ENCODE results near the gene DAZAP1. TPM values are rescaled to one million over a fixed set of nuclear protein-coding genes. Genes with fewer than 3 reads are reported as not detected.

DAZAP1 gene
- 27.1 TPM for total RNA-seq

- no peaks in the 10 kb centered on the region for H3K9me3 ChIP-seq (ENCODE audit: control insufficient read depth in 3 of 3, low read length in 3 of 3)
- H3K9ac ChIP-seq (ENCODE audit: low read depth in 1 of 3, low read length in 3 of 3), result peak within 1 kb of the TSS; percentile 89 to 93 (median 92)
- H3K4me1 ChIP-seq (ENCODE audit: control insufficient read depth in 3 of 3, insufficient read depth in 3 of 3, low read length in 3 of 3), result peaks cover 45 to 48% (median 46%) of the 10 kb centered on the region in 3 donors
- H3K36me3 ChIP-seq (ENCODE audit: control insufficient read depth in 3 of 3, insufficient read depth in 3 of 3, low read length in 3 of 3), result peaks cover 0 to 5% (median 2%) of the 10 kb centered on the region in 3 donors
- no peaks in the 10 kb centered on the region for H3K27me3 ChIP-seq (ENCODE audit: control insufficient read depth in 3 of 3, insufficient read depth in 3 of 3, low read length in 3 of 3)
- peak within 1 kb of the TSS; percentile 87 for H3K27ac ChIP-seq (ENCODE audit: low read depth, low read length)
- peak within 1 kb of the TSS; percentile 76 to 79 (median 78) for H3K4me3 ChIP-seq (ENCODE audit: low read length in 3 of 3)
These were observed at the start of gene DAZAP1 for GRCh38 chr19:1407528-1408299. TSS of gene DAZAP1 (plus strand) at chr19:1407586. CDS start at chr19:1407774, 188 bp downstream.

- Histone ChIP-seq H3K9me3 (ENCODE audit: control insufficient read depth in 3 of 3, low read length in 3 of 3) (no peaks in the 10 kb centered on the region), H3K27me3 (ENCODE audit: control insufficient read depth in 3 of 3, insufficient read depth in 3 of 3, low read length in 3 of 3) (no peaks in the 10 kb centered on the region), H3K4me3 (ENCODE audit: low read length in 3 of 3) (no peak overlapping the region), H3K4me1 (ENCODE audit: control insufficient read depth in 3 of 3, insufficient read depth in 3 of 3, low read length in 3 of 3) (peaks cover 26 to 30% (median 30%) of the 10 kb centered on the region in 3 donors), H3K9ac (ENCODE audit: low read depth in 1 of 3, low read length in 3 of 3) (peak overlapping the region in 1 of 3 donors; percentile 50), H3K36me3 (ENCODE audit: control insufficient read depth in 3 of 3, insufficient read depth in 3 of 3, low read length in 3 of 3) (peaks cover 35 to 53% (median 47%) of the 10 kb centered on the region in 3 donors), H3K27ac (ENCODE audit: low read depth, low read length) (peak overlapping the region; percentile 28)
These were observed 47.1 kb upstream of the DAZAP1 start for GRCh38 chr19:1360126-1360817.

GRCh38 chr19:1360818-1361461, 46.4 kb upstream of the DAZAP1 start:
- Histone ChIP-seq H3K4me1 (ENCODE audit: control insufficient read depth in 3 of 3, insufficient read depth in 3 of 3, low read length in 3 of 3) (peaks cover 20 to 25% (median 23%) of the 10 kb centered on the region in 3 donors), H3K4me3 (ENCODE audit: low read length in 3 of 3) (peak overlapping the region; percentile 21 to 46 (median 35)), H3K9ac (ENCODE audit: low read depth in 1 of 3, low read length in 3 of 3) (peak overlapping the region; percentile 2 to 55 (median 50)), H3K9me3 (ENCODE audit: control insufficient read depth in 3 of 3, low read length in 3 of 3) (no peaks in the 10 kb centered on the region), H3K27me3 (ENCODE audit: control insufficient read depth in 3 of 3, insufficient read depth in 3 of 3, low read length in 3 of 3) (no peaks in the 10 kb centered on the region), H3K27ac (ENCODE audit: low read depth, low read length) (peak overlapping the region; percentile 28), H3K36me3 (ENCODE audit: control insufficient read depth in 3 of 3, insufficient read depth in 3 of 3, low read length in 3 of 3) (peaks cover 39 to 60% (median 53%) of the 10 kb centered on the region in 3 donors)

GRCh38 chr19:1361601-1362386, 45.6 kb upstream of the DAZAP1 start:
- Histone ChIP-seq H3K4me3 (ENCODE audit: low read length in 3 of 3) (peak overlapping the region in 1 of 3 donors; percentile 46), H3K9me3 (ENCODE audit: control insufficient read depth in 3 of 3, low read length in 3 of 3) (no peaks in the 10 kb centered on the region), H3K9ac (ENCODE audit: low read depth in 1 of 3, low read length in 3 of 3) (no peak overlapping the region), H3K4me1 (ENCODE audit: control insufficient read depth in 3 of 3, insufficient read depth in 3 of 3, low read length in 3 of 3) (peaks cover 12 to 16% (median 14%) of the 10 kb centered on the region in 3 donors), H3K36me3 (ENCODE audit: control insufficient read depth in 3 of 3, insufficient read depth in 3 of 3, low read length in 3 of 3) (peaks cover 44 to 68% (median 61%) of the 10 kb centered on the region in 3 donors), H3K27me3 (ENCODE audit: control insufficient read depth in 3 of 3, insufficient read depth in 3 of 3, low read length in 3 of 3) (no peaks in the 10 kb centered on the region), H3K27ac (ENCODE audit: low read depth, low read length) (no peak overlapping the region)

- Histone ChIP-seq H3K4me1 (ENCODE audit: control insufficient read depth in 3 of 3, insufficient read depth in 3 of 3, low read length in 3 of 3) (peaks cover 12 to 16% (median 14%) of the 10 kb centered on the region in 3 donors), H3K9me3 (ENCODE audit: control insufficient read depth in 3 of 3, low read length in 3 of 3) (no peaks in the 10 kb centered on the region), H3K9ac (ENCODE audit: low read depth in 1 of 3, low read length in 3 of 3) (no peak overlapping the region), H3K36me3 (ENCODE audit: control insufficient read depth in 3 of 3, insufficient read depth in 3 of 3, low read length in 3 of 3) (peaks cover 45 to 70% (median 59%) of the 10 kb centered on the region in 3 donors), H3K27me3 (ENCODE audit: control insufficient read depth in 3 of 3, insufficient read depth in 3 of 3, low read length in 3 of 3) (no peaks in the 10 kb centered on the region), H3K27ac (ENCODE audit: low read depth, low read length) (no peak overlapping the region), H3K4me3 (ENCODE audit: low read length in 3 of 3) (no peak overlapping the region)
These were observed 44.8 kb upstream of the DAZAP1 start for GRCh38 chr19:1362387-1363257.

GRCh38 chr19:1363599-1363998, 43.8 kb upstream of the DAZAP1 start:
- no peaks in the 10 kb centered on the region for H3K9me3 ChIP-seq (ENCODE audit: control insufficient read depth in 3 of 3, low read length in 3 of 3)
- peaks cover 41 to 67% (median 54%) of the 10 kb centered on the region in 3 donors for H3K36me3 ChIP-seq (ENCODE audit: control insufficient read depth in 3 of 3, insufficient read depth in 3 of 3, low read length in 3 of 3)
- H3K9ac ChIP-seq (ENCODE audit: low read depth in 1 of 3, low read length in 3 of 3), result no peak overlapping the region
- H3K4me3 ChIP-seq (ENCODE audit: low read length in 3 of 3), result no peak overlapping the region
- H3K27me3 ChIP-seq (ENCODE audit: control insufficient read depth in 3 of 3, insufficient read depth in 3 of 3, low read length in 3 of 3), result no peaks in the 10 kb centered on the region
- no peak overlapping the region for H3K27ac ChIP-seq (ENCODE audit: low read depth, low read length)
- H3K4me1 ChIP-seq (ENCODE audit: control insufficient read depth in 3 of 3, insufficient read depth in 3 of 3, low read length in 3 of 3), result peaks cover 12 to 16% (median 14%) of the 10 kb centered on the region in 3 donors

- Histone ChIP-seq H3K9ac (ENCODE audit: low read depth in 1 of 3, low read length in 3 of 3) (no peak overlapping the region), H3K27ac (ENCODE audit: low read depth, low read length) (no peak overlapping the region), H3K36me3 (ENCODE audit: control insufficient read depth in 3 of 3, insufficient read depth in 3 of 3, low read length in 3 of 3) (peaks cover 37 to 66% (median 52%) of the 10 kb centered on the region in 3 donors), H3K9me3 (ENCODE audit: control insufficient read depth in 3 of 3, low read length in 3 of 3) (no peaks in the 10 kb centered on the region), H3K27me3 (ENCODE audit: control insufficient read depth in 3 of 3, insufficient read depth in 3 of 3, low read length in 3 of 3) (no peaks in the 10 kb centered on the region), H3K4me3 (ENCODE audit: low read length in 3 of 3) (no peak overlapping the region), H3K4me1 (ENCODE audit: control insufficient read depth in 3 of 3, insufficient read depth in 3 of 3, low read length in 3 of 3) (peaks cover 12 to 16% (median 14%) of the 10 kb centered on the region in 3 donors)
These were observed 43.2 kb upstream of the DAZAP1 start for GRCh38 chr19:1364070-1364704.

- no peak overlapping the region for H3K4me3 ChIP-seq (ENCODE audit: low read length in 3 of 3)
- no peak overlapping the region for H3K27ac ChIP-seq (ENCODE audit: low read depth, low read length)
- H3K9ac ChIP-seq (ENCODE audit: low read depth in 1 of 3, low read length in 3 of 3), result no peak overlapping the region
- no peaks in the 10 kb centered on the region for H3K9me3 ChIP-seq (ENCODE audit: control insufficient read depth in 3 of 3, low read length in 3 of 3)
- peaks cover 8 to 13% (median 10%) of the 10 kb centered on the region in 3 donors for H3K4me1 ChIP-seq (ENCODE audit: control insufficient read depth in 3 of 3, insufficient read depth in 3 of 3, low read length in 3 of 3)
- peaks cover 42 to 64% (median 55%) of the 10 kb centered on the region in 3 donors for H3K36me3 ChIP-seq (ENCODE audit: control insufficient read depth in 3 of 3, insufficient read depth in 3 of 3, low read length in 3 of 3)
- no peaks in the 10 kb centered on the region for H3K27me3 ChIP-seq (ENCODE audit: control insufficient read depth in 3 of 3, insufficient read depth in 3 of 3, low read length in 3 of 3)
These were observed 41.8 kb upstream of the DAZAP1 start for GRCh38 chr19:1365319-1366269.

Measured in skeletal muscle tissue (tissue), 4 donors.